DMS53 treated with DMSO at 0.1 percent for 48 hours (cell line): ENCODE measurements around the gene CEP192.
"Not testable (repeated sequence)": the region's sequence is repeated elsewhere in the genome, so short reads cannot be mapped to it uniquely, and the experiment has no call there.

Experiments used
- DNase-seq: peaks from one replicate; lab custom pipeline; 2025; ENCODE audit not compliant: unreplicated experiment; lab: John Stamatoyannopoulos, UW

CEP192 gene

GRCh38 chr18:13028869-13029268 is 37.7 kb downstream of the CEP192 start:
- DNase-seq: no peak

DNA sequence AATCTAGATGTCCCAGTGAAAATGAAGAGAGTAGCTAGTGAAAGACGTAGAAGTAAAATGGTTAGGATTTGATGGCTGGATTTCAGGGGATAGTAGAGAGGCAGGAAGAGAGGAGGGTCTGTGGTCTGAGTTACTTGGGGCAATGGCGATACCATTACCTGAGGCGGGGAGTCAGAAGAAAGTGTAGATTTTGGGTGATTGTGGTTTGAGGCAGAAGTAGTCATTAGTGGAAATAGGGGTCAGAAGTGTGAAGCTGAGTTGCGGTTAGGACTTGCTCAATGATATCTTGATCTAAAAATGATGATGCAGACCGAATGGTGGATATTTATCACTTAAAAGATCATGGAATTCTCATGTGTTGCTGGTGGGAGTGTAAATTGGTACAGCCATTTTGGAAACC is 41.0 kb downstream of the CEP192 start:
- no peak for DNase-seq

DNA sequence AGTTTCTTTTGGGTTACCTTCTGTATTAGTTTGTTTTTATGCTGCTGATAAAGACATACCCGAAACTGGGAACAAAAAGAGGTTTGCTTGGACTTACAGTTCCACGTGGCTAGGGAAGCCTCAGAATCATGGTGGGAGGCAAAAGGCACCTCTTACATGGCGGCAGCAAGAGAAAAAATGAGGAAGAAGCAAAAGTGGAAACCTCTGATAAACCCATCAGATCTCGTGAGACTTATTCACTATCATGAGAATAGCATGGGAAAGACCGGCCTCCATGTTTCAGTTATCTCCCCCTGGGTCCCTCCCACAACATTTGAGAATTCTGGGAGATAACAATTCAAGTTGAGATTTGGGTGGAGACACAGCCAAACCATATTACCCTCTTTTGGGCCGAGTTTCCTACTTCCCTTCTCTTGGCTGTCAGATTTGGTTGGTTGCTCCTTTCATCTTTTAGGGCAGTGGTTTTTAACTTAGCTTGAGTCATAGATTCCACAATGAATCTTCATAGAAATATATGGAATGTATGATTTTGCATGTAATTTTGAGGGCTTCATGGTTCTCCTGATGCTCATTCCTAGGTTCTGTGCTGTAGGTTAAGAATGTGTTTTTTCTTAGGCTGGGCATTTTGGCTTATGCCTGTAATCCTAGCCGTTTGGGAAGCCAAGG is 44.2 kb downstream of the CEP192 start:
- DNase-seq: no peak

- no peak for DNase-seq
These were observed 45.6 kb downstream of the CEP192 start for GRCh38 chr18:13036622-13037320.

- no peak for DNase-seq
These were observed 48.6 kb downstream of the CEP192 start for GRCh38 chr18:13039806-13040205.

DNA sequence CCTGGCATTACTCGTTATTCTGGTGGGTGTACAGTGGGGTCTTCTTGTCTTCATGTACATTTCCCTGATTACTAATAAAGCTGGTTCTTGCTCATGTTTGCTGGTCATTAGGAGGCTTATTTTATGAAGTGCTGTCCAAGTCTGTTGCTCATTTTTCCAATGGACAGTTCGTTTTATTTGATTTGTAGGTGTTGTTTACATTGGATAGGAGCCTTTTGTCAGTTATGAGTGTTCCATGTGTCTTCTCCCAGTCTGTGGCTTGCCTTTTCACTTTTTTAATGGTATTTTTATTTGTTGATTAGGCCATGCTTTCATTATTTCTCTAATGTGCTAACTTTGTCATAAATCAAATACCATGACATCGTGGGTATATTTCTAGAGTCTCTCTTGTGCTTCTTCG is 51.9 kb downstream of the CEP192 start:
- no peak for DNase-seq

- no peak for DNase-seq
These were observed 57.0 kb downstream of the CEP192 start for GRCh38 chr18:13048061-13048595.

DNA sequence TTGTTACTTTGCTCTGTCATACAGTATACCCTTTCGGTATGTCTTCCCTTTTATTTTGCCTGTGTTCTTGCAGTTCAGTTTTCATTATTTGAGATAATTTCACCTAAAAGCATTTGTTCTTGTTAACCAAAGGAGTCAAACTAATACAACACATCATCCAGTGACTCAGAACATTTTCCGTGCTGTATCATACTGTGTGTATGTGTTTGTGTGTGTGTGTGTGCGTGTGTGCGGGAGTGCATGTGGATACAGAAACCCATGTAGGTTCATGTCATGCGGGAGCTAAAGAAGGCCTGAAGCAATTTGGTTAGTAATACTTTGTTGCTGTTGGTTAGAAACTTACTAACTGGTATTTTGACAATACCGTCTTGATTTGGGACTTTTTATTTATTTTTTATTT is 60.0 kb downstream of the CEP192 start:
- DNase-seq: no peak

- no peak for DNase-seq
These were observed 60.8 kb downstream of the CEP192 start for GRCh38 chr18:13051950-13052349.

DNA sequence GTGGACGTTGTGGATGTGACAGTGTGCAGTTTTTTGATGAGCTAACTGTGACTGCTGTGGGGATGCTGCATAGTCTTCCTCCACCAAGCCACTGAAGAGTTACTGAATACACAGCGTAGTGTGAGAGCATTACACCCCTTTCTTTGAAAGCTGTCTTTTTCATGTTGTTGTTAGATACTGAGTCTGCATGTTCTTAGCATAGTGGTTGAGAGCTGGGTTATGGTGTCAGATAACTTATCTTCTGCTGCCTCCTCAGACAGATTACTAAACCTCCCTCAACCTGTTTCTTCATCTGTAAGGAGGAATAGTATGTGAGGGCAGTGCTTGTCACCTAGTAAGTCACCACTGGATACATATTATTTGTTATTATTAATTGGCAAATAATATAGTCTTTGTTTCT is 63.2 kb downstream of the CEP192 start:
- no peak for DNase-seq

GRCh38 chr18:13061630-13062189 is 70.5 kb downstream of the CEP192 start:
- no peak for DNase-seq

GRCh38 chr18:13067124-13067523 is 76.0 kb downstream of the CEP192 start:
- no peak for DNase-seq

GRCh38 chr18:13067966-13068365 is 76.8 kb downstream of the CEP192 start:
- DNase-seq: no peak

DNA sequence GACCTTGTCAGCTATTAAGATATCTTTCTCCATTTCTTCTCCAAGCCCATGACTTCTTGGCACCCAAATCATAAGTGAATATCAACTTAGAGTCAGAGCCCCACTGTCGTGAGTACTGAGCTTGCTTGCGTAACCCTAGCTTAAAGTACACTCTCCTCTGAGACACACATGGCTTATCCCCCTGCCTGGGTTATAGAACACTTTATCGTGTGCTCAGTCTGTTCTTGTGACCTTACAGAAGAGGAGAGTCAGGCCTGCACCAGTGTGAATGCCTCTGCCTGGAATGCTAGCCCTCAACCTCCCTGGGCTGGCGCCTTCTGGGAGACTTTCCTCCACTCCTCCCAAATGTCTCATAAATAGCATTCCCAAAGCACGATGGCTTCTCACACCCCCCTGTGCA is 79.3 kb downstream of the CEP192 start:
- DNase-seq: no peak

DNA sequence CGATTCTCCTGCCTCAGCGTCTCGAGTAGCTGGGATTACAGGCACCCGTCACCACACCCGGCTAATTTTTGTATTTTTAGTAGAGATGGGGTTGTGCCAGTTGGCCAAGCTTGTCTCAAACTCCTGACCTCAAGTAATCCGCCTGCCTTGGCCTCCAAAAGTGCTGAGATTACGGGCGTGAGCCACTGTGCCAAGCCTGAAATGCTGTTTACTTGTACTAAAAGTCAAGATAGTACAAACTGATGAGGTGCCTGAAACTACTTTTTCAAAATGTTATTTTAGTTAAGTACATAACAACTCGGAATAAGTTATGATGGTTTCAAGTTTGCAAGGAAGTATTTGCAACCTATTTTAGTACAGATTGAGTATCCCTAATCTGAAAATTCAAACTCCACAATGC is 85.7 kb downstream of the CEP192 start:
- no peak for DNase-seq

DNA sequence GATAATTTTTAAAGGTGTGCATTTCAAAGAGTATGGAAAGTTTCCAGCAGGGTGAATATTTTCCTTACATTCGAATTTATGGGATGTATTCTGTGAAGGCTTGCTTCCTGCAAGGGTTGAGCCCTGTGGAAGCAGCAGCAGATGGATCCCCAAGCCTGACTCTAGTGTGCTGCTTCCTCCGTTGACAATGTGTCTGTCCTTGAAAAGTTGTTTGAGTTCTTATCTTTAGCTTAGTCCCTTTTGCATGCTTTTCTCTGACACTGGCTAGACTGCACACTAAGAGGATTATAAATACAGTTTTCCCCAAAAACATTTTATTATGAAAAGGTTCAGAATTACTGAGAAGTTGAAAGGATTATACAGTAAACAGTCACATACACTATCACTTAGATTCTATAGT is 86.3 kb downstream of the CEP192 start:
- DNase-seq: no peak

GRCh38 chr18:13078065-13078464 is 86.9 kb downstream of the CEP192 start:
- DNase-seq: not testable (repeated sequence)

- no peak for DNase-seq
These were observed 95.7 kb downstream of the CEP192 start for GRCh38 chr18:13086906-13087305.

GRCh38 chr18:13095466-13095865 is 104.3 kb downstream of the CEP192 start:
- DNase-seq: no peak

- DNase-seq: no peak
These were observed 105.1 kb downstream of the CEP192 start for GRCh38 chr18:13096232-13096631.

GRCh38 chr18:13096719-13097118 is 105.6 kb downstream of the CEP192 start:
- no peak for DNase-seq

DNA sequence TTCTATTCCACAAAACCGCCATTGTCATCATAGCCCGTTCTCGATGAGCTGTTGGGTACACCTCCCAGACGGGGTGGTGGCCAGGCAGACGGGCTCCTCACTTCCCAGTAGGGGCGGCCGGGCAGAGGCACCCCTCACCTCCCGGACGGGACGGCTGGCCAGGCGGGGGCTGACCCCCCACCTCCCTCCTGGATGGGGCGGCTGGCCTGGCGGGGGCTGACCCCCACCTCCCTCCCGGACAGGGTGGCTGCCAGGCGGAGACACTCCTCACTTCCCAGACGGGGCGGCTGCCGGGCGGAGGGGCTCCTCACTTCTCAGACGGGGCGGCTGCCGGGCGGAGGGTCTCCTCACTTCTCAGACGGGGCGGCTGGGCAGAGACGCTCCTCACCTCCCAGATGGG is 106.9 kb downstream of the CEP192 start:
- DNase-seq: not testable (repeated sequence)
